GM18519 (cell line): Measurements from ENCODE around the gene UXT.
A peak's percentile ranks its signal among the peaks of the same experiment; 100 is the strongest.

ENCODE experiments used
- ATAC-seq: cut with Tn5 transposase; IDR thresholded peaks from one replicate; pipeline ENCODE4 v1.9.1; 2021; ENCODE audit warnings: mild to moderate bottlenecking, moderate library complexity; ENCODE audit not compliant: unreplicated experiment, low FRiP score

UXT gene

DNA sequence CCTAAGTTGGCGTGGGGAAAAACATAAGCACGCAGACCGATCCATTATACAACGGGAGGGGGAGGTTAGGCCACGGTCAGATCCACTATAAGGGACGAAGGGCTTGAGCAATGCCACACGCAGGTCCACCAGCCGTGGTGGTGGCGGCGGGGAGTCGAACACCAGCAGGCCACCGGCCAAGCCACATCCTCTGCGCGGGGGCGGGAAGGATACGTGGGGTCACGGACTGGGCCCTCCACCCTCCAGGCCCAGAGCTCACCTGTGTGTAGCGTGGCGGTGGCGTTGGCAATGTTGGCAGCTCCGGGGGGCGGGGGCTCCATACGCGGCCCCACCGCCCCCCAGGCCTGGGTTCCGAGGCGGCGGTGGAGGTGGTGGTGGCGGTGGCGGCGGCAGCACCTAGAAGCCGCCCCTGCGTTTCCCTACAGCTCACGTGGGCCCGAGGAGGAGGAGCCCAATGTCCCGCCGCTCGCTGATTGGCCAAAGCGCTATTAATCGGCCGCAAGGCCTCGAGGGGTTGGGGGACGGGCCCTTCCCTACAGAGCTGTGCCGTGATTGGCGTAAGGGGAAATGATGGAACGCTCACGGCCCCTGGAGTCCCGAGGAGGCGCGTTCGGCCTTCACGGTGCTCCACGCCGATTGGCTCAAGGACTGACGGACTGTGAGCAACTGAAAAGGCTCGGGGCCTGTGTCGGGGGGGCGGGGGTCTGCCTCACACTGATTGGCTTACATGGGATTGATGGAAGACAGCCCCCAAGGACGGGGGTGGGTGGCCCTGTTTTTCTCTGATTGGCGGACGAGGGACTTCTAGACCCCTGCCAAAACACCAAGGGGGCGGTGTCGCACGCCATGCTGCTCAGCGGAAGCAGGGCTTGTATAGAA lies 8.6 kb downstream of the UXT start, which contains the start of gene ELK1:
Gene ELK1, minus strand, starts transcription at position 400 of the 879 bp plus-strand sequence. CDS start 9,122 bp downstream, outside the sequence.
- ATAC-seq = peak; percentile 85

DNA sequence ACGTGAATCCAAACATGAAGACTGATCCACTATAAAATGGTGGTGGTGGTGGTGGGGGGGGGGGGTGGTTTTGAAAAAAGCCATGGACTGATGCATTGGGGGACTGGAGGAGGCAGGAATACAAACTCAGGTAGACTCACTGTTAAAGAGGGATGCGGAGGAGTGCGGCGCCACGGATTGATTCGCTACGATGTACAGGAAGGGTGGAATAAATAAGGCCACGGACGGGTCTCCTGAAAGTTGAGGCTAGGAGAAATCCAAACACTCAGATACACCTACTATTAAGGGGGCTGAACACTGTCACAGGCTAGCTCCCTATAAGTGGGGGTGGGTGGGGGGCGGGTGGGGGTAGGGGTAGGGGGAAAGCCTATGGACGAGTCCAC lies 9.2 kb downstream of the UXT start:
- ATAC-seq = no peak

DNA sequence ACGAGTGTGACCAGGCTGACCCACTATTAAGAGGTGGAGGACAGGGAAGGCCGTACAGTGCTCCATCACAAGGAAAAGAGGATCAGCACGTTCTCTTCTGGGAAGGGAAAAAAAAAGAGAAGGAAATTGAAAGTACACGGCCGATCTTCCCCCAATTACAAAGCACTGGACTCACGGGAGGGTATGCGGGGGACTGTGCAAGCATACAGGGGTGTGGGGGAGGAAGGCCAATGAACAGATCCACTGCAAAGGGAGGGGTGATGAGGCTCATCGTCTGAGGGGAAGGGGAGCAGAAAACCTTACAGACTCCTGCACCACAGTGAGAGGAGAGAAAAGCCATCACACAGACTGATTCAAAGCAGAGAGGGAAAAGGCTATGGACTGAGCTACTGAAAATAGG lies 9.7 kb downstream of the UXT start:
- ATAC-seq = no peak

DNA sequence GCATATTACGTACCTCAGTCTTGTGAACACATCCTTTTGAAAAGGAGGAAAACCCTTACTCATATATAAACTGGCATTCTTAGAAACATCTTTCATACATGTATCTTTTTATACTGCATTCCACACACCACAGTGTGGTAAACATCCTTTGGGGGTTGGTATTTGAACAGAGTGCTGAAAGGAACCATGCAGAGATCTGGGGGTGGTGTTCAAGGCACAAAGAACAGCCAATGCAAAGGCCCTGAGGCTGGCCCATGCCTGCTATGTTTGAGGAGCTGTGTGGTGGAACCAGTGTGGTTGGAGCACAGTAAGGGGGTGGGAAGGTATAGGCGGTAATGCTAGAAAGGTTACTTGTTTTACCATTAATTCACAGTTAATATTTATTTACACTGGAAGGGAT lies 10.6 kb downstream of the UXT start:
- no peak for ATAC-seq

DNA sequence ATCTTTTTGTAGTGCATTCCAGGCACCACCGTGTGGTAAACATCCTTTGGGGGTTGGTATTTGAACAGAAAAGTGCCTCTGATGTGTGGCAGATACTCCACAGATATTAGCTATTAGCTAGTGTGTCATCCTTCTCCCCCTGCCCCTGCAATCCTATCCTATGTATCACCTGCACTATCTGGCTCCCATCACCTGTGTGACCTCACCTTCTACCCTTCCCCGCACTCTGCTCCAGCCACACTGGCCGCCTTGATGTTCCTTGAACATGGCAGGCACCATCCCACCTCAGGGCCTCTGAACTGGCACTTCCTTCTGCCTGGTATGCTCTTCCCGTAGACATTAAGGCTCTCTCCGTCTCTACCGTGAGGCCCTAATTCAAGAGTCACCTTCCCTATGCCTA lies 12.3 kb downstream of the UXT start:
- ATAC-seq = no peak

DNA sequence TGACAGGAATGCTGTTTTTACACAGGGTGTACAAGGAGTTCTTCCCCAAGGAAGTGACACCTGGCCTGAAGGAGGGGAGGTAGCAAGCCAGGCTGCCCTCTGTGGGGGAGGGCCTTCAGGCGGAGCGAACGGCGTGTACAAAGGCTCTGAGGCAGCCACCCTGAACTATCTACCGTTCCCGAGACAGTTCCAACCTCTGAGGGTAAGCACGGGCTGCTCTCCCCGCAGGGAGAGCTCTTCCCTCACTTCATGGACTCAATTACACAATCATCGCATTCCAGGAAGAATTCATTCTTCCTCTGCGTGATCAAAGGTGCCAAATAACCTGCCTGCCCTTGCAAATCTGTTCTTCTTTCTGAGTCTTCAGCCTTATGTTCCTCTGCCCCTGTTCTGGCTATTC lies 13.4 kb downstream of the UXT start:
- ATAC-seq = no peak

DNA sequence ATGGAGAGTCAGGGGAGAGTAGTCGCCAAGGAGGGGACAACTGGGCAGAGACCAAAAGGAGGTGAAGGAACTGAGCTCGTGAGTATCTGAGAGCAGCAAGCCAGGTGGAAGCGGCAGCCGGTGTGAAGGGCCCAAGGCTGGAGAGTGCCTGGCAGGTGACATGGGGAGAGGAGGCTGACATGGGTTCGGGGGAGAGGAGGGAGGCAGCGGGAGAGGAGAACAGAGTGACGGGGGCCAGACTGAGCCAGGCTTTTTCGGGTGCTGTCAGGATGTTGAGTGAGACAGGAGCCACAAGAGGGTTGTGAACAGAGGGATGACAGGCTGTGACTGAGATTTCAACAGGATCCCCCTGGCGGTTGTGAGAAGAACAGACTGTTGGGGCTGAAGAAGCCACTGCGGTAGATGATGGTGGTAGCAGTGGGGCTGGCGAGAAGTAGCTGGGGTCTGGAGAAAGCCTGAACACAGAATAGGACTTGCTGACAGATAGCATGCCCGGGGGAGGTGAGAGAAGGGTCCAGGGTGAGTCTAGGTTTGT lies 14.4 kb downstream of the UXT start:
- no peak for ATAC-seq

DNA sequence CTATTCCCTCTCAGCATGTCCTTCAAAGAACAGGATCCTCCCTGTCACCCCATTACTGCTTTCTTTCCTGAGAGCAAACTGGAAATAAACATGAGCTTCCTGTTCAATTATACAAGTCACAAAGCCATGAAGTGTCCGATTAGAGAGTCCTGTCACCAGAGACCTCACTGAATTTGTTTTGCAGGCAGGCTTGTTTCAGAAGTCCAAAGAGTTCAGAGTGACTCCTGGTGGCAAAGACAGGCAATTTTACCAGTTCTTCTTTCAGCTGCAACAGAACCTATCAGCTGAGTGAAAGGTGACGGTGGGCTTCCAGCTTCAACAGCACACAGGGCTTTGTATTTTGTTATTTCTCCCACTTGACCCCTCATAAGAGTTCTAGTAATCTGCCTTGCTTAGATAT lies 15.1 kb downstream of the UXT start:
- no peak for ATAC-seq

DNA sequence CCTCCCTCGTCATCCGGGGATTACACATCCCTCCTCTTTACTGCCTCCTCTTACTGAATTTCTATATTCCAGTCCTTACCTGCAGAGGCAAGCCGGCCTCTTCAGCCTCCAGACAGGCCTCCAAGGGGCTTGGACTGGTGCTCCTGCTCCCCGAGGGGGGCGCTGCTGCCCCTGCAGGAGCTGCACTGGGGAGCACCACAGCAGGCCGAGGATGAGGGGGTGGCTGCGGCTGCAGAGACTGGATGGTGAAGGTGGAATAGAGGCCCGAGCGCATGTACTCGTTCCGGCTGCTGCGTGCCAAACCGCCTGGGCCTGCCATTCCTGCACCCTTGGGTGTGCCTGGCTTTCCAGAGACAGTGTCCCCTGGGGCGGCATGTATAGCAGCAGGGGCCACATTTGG lies 20.2 kb downstream of the UXT start:
- no peak for ATAC-seq

DNA sequence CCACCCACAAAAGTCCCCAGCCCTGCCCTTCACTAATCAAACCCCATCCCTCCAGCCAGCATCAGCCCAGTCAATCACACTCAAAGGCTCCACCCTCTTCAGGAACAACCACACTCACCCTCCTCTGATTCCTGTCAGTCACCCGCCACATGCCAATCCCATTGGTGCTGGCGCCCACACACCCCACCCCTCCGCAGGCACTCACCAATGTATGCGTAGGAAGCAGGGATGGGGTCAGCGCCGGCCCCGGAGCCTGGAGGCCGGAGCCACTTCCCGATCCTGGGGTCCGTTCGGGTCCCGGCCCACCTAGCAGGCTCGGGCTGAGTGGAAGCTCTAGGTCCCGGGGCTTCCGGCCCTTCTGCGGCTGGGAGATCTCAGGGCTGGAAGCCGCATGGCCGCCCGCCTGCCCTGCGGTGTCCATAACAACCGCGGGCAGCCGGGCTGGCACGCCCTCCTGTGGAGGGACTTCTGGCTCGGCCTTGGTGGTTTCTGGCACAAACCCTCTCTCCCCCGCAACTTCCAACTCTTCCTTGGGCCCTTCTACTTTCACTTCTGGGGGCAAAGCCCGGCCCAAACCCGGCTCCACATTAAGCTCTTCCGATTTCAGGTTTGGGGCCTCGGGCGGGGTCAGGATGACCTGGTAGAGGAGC lies 21.3 kb downstream of the UXT start:
- ATAC-seq = no peak

DNA sequence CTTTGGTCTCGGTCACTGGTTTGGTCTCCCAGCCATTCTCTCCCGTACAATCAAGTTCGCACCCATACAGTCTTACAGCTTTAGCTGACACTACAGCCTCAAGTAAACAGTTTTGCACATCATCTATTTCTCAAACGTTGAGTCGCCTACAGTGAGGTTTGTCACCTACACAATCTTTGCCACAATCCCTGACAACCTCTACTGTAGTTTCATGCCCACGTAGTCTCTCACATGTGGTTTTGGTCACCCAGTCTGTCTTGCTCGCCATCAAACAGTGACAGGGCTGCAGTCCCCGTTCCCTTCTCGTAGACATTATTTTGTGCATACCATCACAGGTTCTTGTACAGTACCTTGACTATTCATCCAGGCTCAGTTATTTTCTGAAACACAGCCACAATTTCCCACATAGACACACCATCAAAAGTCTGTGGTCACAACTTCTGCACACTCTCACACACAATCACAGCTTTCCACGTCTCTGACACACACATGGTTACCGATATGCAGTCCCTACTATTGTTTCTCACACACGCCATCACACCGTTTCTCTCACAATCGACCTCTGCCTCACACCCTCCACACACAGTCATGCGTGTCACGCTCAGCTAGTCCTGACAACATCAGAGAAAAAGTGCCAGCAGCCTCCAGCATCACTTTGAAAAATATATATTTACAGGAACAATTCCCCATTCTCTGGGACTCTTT lies 24.0 kb downstream of the UXT start:
- no peak for ATAC-seq

DNA sequence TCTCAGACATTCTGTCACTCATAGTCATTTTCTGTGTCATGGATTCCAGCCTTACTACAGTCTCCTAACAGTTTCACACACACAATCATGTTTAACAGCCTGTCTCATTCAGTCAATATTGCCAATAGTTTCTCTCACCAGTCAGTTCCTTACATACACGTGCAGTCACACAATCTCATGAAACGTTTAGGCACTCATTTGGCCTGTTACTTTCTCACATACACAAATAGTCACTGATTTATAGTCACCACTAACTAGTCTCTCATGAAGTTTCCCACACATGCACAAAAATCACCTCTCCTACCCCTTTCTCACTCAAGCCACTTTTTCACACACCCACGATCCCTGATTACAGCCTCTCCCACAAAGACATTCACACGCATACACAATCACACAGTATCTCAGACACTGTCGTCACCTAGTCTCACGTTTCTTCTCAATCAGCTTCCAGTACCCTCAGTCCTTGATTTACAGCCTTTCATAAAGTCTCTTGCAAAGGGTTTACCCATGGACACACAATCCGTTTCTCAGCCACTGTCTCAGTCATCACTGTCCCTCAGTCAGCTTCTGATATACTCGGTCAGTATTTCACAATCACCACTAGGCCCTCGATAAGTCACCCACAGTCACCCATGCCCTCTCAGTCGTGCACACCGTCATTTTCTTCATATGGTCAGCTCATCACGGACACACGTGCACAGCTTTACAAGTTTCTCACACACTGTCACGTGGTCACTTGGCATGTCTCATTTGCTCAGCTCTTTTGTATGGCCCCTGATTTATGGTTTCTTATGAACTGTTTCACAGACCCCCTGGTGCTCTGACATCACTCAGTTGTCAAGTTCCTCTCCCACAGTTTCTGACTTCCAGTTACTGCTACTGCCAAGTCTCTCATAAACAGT lies 25.0 kb downstream of the UXT start:
- no peak for ATAC-seq

DNA sequence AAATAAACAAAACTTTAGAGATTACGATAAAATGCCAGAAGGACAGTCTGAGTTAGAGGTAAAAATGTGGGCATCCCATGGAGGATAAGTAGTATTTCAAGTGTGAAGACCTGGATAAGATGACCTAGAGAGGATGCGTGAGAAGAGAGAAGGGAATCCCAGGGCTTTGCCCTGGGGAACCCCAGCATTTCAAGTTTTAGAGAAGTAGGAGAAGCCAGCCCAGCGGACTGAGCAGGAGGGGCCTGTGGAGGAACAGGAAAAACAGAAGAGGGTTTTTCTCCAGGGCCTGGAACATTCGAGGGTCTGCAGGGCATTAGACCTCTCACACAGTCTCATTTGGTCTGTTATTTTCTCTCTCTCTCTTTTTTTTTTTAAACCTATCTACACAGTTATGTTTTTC lies 26.3 kb downstream of the UXT start:
- no peak for ATAC-seq

DNA sequence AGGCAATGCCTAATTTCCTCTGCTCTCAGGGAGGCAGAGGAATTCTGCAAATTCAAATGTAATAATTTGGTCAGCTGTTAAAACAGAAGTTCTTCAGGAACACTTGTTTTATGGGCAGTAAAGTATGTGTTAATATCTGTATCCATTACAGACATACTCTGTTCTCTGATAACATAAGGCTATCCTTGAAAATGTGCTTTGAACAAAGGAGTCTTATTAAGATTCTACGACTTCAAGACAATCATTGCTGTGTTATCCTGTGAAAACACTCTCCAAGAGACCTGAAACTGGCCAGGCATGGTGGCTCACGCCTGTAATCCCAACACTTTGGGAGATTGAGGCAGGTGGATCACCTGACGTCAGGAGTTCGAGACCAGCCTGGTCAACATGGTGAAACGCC lies 27.3 kb downstream of the UXT start:
- ATAC-seq = no peak

DNA sequence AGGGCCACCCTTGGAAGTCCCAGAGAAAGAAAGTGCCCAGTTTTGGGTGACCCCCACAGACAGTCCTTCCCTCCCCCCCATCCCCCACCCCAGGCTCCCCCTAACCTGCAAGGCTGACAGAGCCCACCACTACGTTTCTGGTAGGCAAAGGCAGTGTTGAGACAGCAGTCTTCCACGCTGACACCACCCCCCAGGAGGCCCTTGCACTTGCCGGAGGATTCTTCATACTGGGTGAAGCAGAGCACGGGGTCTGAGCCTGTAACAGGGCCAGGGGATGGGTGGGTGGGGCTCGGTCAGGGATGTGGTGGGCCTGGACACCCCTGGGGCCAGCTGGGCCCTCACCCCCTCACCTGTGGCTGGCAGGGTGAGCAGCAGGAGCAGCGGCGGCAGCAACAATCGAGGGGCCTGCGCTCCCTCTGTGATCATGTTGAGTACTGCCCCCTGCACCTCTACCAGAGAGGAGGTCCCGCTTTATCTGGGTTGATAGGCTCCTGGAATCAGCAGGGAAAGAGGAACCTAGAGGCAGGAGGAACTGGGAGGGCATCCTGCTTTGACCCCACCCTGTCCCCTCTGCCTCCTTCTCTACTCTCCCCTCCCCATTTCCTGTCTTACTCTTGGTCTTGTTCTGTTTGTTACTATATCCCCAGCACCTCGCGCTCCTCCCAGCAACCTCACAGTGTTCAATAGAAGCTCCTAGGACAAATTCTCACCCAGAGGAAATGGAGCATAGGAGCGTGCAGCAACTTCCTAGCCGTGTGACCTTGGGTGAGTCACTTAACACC lies 29.4 kb downstream of the UXT start, which contains the start of gene CFP:
Gene CFP, minus strand, starts transcription at position 512 of the 782 bp plus-strand sequence. Its CDS starts 86 bp downstream, at position 426.
- ATAC-seq = no peak

DNA sequence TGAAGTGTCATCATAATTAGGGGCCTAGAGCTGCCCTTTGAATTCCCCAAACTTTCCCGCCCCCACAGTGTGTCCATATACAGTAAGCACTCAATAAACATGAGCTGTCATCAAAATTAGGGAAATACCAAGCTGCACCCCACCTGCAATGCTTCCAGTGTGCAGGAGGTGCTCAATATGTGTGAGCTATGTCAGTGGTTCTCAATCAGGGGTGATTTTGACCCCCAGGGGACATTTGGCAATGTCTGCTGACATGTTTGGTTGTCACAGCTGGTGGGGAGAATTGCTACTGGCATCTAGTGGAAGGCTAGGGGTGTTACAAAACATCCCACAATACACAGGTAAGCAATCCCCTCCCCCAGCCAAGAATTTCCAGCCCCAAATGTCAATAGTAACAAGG lies 30.0 kb downstream of the UXT start:
- no peak for ATAC-seq

DNA sequence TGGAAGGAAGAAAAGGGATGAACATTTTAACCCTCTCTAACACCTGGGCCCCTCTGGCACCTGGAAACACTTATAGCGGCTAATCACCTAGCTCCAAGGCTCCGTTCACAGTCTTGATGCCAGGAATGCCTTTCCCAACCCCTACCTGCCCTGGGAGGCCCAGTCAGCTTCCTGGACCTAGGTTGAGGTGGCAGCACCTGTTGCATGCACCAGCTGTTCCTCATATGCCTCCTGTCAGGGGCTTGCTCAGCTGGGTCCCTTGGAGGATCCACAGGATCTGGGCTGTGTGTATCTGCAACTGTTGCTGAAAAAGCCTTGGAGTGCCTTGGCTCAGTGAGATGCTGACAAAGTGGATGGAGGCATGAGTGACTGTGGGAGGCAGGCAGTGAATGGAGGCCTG lies 33.6 kb downstream of the UXT start:
- no peak for ATAC-seq

DNA sequence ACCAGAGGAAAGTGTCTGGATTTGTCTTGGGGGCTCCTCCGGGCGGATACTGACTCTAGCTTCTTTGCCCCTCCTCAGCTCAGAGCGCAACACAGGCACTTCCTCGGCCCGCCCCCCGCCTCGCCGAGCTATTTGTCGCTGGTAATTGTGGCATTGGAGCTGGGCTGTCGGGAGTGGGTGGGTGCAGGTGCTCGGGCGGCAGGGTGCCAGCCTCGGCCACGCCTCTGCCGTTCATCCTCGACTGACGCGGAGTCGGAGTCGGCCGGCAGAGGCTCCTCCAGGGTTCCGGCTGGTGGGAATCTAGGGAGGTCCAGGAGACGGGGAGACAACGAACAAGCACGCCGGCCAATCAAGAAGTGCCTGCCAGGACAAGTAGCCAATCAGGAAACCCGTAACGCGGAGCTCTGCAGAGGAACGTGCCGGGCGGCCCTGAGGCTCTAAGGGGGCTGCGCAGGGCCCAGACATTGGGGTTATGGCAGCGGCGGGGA lies 35.4 kb downstream of the UXT start:
- ATAC-seq = no peak

DNA sequence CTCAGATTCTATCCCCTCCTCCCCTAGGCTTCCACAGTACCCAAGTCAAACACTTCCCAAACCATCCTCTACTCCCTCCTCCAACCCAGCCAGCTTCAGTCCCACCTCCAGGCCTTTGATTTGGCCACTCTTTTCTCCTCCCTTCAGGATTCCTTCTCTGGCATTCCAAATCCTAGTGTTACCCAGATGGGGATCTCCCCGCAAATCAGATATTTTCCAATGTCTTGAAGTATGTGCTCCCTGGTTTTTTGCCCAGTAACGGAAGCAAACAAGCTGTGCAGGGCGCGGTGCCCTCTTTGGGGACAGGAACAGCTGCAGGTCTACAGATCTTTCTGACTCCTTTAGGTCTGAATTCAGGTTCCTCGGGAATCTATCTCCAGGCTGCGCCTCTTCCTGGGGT lies 37.1 kb downstream of the UXT start:
- no peak for ATAC-seq
